Right renal pelvis (tissue), 4 donors: ENCODE measurements around the gene DACT3. TPM values are rescaled to one million over a fixed set of nuclear protein-coding genes. Genes with fewer than 3 reads are reported as not detected.
"Not testable (repeated sequence)": the region's sequence is repeated elsewhere in the genome, so short reads cannot be mapped to it uniquely, and the experiment has no call there.

ENCODE experiments used
- DNase-seq, 4 donors: peaks; one replicate each; pipeline ENCODE4 v3.0.0-alpha.2; 2013; ENCODE audit warnings: low read depth in 4 of 4, low spot score in 3 of 4, missing footprints in 1 of 4
- polyA plus RNA-seq, 4 donors: library from polyadenylated mRNA; unstranded; fragments of 120-200 nt; gene quantifications; one replicate each; pipeline ENCODE4 v1.2.1, GENCODE V29; 2013; ENCODE audit not compliant: insufficient read length in 4 of 4

The DACT3 gene
- polyA plus RNA-seq, 4 donors = 24.2 to 29.1 (median 27.5) TPM

DNA sequence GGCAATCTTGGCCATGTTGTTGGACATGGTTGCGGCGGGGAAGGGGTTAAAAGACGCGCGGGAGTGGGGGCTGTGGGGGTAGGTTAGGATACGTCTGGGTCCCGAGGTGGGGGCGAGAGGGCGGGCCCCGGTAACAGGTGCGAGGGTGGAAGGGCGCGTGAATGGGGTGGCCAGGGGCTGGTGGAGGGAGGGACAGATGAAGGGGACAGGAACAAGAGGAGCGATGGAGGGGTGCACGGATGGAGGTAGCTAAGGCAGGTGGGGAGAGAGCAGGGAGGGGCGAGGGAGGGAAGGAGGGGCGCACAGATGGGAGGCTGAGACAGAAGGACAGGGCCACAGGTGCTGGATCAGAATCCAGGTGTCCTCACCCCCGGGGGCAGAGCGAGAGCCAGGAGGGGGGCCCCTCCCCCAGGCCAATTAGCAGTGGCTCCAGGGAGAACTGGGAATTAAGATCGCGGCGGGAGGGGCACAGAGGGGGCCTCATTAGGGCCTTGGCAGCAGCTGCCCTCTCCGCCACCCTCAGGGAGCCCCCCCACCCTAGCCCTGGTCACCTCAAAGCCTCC, 26.2 kb downstream of the DACT3 start:
- no peak for DNase-seq

DNA sequence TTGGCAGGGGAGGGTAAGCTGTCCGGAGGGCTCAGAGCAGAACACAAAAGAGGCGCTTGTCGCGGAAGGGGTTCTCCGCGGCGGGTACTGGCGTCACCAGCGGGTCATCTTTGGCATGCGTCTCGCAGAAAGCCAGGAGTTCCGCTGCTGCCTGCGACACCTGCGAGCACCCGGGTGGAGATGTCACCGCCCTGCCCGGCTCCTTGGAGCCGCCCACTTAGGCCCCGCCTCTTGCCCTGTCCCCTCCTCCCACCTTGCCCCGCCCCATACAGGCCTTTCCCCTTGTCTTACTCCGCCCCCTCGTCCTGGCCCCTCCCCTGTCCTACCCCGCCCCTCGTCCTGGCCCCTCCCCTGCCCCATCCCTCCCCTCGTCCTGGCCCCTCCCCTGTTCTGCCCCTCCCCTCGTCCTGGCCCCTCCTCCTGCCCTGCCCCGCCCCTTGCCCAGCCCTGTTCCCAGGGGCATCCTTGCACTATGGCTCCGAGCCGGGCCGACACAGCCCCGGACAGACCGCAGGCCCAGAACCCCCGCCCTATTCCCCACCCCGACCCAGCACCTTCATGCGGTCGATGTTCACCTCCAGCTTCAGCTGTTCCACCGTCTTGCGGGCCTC, 26.8 kb downstream of the DACT3 start:
- DNase-seq = no peak

DNA sequence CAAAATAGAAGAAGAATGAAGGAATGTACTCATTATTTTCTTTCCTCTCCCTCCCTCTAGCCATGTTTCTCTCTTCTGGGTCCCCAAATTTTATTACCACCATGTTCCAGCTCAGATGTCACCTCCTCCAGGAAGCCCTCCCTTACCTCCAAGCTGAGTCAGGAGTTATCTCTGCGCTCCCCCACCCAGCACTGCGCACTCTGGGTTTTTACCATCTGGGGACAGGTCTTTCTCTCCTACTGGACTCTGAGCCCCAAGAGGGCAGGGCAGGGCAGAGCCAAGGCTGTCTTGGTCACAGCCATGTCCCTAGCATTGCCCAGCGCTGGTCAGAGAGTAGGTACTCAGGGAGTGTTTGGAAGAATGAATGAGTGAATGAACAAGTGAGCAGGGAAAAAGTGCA, 27.9 kb downstream of the DACT3 start:
- DNase-seq = no peak

DNA sequence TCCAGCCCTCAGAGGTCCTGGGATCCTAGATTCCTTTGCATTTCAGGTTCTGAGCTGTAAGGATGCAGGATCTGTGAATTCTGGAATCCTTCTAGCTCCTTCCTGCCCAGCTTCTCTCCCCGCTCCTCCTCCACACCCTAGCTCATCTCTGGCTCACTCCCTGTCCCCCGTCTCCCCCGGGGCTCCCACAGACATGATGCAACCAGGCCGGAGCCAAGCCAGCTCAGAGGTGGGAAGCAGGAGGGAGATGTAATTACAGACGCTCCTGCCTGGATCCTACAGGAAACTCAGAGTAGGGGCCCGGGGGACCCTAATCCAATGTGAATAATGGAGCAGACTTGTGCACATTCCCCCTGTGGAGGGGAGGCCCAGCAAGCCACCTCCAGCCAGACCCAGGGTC, 29.5 kb downstream of the DACT3 start:
- no peak for DNase-seq

DNA sequence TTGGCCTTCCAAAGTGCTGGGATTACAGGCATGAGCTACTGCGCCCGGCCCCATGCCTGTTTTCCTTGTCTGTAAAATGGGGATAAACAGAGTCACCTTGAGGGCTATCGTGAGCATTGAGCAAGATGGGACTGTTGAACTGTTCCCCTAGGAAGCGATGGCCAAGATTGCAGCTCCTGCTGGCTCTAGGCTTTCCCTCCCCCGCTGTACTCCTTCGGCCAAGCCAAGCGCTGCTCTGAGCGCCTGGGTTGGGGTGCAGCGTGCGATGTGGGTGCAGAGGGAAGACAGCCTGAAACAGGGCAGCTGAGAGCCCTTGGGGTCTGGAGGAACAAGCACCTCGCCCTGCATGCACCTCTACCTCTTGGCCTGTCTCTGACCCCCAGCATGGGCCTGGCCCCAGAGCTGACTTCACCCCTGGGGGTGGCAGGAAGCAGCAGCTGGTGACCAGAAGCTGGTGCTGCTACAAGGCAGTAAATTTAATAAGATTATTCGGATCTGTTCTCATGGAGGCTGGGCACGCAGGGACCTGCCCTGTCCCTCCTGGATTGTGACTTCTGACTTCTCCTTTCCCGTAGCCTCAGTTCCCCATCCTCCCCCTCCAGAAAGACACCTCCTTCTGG, 30.3 kb downstream of the DACT3 start:
- no peak for DNase-seq

DNA sequence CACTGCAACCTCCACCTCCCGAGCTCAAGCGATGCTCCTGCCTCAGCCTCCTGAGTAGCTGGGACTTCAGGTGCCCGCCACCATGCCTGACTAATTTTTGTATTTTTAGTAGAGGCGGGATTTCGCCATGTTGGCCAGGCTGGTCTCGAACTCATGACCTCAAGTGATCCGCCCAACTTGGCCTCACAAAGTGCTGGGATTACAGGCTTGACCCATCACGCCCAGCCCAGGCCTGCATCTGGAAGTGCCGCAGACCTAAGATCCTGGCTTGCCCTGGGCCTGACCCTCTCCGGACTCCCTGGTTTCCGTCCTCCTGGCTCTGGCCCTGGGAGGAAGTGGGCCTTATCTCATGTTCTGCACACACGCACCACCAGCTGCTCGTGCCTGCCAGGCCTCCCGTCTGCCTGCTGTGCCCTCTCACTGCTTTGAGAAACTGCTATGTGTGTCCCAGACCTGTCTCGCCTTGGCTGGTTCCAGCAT, 31.4 kb downstream of the DACT3 start:
- no peak for DNase-seq

DNA sequence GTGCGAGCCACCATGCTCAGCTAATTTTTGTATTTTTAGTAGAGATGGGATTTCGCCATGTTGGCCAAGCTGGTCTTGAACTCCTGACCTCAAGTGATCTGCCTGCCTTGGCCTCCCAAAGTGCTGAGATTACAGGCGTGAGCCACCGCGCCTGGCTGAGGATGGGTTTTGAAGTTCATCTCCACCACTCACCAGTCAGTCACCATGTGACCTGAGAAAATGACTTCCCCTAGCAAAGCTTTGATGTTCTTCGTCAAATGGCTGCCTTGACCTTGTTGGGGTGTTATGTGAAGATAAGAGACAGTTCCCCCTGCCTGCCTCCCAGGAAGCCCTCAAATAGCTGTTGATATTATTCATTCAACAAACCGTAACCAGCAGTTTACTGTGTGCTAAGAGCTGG, 32.0 kb downstream of the DACT3 start:
- DNase-seq = not testable (repeated sequence)

DNA sequence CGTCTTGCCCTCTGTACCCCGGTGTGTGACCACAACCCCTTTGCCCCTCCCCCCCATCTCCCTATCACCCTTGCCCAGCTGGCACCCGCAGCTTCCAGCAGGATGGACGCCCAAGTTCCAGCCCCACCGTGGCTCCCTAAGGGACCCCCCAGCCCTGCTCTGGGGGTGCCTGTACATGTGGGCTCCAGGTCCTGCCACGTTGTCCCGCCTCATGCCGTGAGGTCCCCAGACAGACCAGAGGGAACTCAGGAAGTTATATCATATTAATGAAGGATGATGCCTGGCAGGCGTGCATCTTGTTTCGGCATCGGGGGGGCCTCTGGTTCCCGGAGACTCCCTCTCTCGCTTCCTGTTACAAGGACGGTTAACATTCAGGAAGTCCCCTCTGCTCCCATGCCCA, 34.5 kb downstream of the DACT3 start:
- no peak for DNase-seq

DNA sequence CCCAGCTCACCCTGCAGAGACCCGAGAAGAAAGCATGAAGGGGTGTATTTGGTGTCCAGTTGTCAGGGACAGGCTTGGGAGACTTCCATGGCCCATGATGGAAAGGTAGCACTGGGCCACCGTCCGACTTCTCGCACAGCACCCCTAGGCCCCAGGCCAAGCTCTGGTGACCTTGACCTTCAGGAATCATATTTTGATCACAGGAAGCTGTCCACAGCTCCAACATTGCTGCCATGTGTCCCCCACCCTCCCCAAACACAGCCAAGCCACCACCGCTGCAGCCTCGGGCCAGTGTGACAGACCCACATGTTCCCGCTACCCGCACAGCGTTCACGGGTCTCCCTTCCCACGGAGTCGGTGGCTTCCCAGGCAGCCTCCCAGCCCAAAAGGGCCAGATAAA, 35.3 kb downstream of the DACT3 start:
- no peak for DNase-seq

DNA sequence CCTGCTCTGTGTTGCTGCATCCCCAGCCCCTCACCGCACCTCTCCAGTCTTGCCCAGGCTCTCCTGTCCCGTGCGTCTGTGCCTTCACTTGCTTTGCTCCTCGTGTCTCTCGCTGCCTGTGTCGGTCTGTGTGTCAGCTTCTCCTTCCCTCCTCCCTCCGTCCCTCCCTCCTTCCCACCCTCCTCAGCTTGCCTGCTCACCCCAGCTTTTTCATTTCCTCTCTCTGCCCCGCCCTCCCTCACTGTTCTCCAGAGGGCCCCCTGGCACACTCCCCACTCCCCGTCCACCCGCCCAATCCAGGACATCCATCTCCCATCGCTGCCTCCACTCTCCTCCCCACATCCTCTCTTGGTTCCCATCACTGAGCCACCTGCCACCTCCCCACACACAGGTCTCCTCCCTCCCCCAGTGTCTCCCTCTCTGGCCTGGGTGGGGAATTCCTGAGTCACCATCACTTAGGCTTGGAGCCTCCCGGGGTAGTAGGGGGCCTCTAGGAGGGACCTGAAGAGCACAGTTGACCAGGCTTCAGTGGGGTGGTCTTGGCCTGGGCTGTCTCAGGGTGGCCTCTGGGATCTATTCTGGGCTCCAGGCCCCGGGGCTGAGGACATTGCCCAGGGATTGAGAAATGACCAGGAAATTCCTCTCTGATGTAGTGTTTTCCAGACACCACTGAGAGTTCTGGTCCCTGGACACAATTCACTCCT, 35.9 kb downstream of the DACT3 start, which contains the start of gene PTGIR:
Gene PTGIR, minus strand, starts transcription at position 132 of the 704 bp plus-strand sequence. CDS start 864 bp downstream, outside the sequence.
- no peak for DNase-seq

DNA sequence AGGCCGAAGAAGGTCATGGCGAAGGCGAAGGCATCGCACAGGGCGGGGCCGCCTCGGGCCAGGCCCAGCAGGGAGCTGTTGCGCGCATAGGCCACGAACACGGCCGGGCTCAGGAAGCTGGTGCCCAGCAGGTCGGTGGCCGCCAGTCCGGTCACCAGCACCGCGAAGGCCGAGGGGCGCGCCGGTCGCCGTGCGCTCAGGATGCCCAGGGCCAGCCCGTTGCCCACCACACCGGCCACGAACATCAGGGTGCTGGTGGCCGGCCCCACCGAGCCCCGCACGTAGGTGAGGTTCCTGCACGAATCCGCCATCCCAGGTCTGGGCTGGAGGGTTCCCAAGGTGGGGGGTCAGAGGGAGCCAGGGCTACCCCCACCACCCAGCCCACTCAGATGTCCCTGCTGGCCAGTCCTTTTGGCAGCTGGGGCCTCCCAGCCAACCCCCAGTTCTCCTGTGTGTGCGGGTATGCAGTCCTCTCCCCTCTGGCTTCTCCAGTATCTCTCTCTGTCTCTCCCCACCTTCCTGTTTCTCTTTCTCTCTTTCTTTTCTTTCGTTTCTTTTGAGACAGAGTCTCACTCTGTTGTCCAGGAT, 37.0 kb downstream of the DACT3 start:
- no peak for DNase-seq

DNA sequence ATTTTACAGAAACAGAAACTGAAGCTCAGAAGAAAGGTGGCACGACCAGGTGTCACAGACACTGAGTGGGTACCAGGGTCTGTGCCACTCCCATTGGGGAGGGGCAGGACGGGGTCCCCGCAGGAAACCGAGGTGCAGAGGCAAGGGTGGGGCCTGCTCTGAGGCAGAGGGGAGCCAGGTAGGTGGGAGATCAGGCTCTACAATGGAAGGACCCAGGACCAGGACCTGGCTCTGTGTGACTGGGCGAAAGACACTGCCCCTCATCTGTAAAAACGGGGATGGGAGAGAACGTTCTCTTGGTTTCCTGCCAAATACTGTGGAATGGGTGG, 38.9 kb downstream of the DACT3 start:
- DNase-seq = no peak

DNA sequence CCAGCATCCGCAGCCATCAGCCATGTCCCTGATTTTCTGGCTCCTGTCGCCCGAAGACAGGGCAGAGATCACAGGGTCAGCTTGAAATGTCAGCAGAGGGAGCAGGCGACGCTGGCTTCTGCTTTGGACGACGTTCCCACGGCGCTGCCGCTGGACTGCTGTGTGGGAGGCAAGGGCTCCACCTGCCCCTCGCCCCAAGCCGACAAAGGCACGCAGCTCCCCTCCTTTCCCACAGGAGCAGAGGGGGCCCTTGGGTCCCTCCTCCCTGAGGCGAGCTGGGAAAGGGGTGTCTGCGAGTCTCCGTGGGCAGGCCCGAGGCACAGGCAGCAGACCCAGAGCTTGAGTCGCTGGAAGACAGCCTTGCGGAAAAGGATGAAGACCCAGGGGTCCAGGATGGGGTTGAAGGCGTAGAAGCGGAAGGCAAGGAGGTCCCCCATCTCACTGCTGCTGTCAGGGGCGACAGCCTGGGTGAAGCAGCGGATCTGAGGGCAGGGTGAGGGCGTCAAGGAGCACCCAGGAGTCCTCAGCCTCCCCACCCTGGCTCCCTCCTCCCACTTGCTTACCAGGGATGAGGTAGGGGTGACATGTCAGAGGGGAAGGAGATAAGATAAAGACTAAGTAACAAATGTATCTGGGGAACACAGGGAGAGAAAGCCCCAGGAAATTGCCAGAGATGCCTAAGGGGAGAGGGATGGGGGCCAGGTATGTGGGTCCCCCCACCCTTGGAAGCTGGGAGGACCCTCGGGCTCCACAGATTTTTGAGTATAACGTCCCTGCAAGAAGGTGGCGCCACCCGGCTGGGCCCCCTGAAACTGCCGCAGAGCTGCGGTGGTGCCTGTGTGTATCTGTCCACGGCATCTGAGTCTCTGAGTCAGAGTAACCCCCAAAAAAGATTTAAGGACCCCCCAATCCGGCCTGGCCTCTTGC, 39.5 kb downstream of the DACT3 start:
- no peak for DNase-seq

DNA sequence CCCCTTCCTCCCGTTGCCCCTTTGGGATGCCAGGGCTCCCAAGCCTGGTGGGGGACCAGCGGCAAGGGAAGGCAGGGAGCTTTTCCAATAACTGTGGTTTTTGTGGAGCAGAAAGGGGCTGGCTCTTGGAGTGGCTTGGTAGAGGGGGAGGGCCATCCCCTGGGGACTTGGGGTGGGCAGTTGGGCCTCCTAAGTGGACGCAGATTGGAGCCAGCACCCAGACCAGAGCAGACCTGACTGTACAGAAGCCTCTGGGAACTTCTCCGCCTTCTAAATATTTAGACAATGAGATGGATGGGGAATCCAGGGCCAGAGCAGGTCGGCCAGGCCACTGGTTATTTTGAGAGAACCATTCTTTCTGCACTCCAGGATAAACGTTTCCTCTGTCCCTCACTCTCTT, 40.3 kb downstream of the DACT3 start:
- DNase-seq = no peak

DNA sequence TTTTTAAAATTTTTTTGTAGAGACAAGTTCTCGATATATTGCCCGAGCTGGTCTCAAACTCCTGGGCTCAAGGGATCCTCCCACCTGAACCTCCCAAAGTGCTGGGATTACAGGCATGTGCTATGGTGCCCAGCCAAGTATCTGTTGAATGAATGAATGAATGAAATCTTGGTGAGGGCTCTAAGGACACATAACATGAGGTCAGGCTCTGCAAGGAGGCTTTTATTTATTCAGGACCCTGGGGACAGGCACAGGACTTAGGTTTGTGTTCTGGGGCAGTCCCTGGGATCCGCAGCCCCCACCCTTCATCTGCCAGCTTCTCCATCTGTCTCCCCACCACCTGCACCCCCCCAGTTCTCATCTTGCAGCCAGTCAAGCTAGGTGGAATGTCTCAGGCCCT, 40.7 kb downstream of the DACT3 start:
- DNase-seq = no peak

DNA sequence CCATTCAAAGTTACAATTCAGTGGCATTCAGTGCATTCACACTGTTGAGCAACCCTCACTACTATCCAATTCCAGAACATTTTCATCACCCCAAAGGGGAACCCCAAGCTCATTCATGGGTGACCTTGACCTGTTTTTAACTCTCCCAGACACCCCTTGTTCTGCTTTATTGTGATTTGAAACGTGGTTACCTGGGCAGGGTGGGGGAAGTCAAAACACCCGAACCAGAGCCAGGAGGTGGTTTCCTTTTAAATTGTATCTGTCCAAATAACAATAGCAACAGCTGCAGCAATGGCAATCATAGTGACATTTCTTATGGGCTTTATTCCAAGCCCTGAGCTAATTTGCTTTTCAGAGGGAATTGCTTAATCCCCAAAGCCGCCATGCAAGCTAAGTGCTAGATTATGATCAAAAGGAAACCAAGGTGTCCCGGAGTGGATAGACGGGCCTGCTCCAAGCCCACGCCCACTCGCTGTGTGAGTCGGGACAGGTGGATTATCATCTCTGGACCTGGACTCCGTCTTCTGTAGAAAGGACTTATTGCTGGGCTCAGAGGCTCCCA, 42.2 kb downstream of the DACT3 start:
- no peak for DNase-seq

DNA sequence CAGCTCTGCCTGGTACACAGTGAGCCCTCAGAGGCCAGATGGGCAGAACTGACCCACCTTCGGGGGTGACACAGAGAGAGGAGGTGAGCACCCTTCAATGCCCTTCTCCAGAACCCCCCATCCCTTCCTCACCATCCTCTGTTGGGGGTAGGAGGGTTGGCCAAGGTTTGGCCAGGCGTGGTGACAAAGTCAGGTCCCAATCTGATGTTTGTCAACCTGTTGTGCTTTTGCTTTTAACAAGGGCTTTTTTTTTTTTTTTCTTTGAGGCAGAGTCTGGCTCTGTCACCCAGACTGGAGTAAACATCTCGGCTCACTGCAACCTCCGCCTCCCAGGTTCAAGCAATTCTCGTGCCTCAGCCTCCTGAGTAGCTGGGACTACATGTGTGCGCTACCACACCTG, 43.4 kb downstream of the DACT3 start:
- DNase-seq = no peak

DNA sequence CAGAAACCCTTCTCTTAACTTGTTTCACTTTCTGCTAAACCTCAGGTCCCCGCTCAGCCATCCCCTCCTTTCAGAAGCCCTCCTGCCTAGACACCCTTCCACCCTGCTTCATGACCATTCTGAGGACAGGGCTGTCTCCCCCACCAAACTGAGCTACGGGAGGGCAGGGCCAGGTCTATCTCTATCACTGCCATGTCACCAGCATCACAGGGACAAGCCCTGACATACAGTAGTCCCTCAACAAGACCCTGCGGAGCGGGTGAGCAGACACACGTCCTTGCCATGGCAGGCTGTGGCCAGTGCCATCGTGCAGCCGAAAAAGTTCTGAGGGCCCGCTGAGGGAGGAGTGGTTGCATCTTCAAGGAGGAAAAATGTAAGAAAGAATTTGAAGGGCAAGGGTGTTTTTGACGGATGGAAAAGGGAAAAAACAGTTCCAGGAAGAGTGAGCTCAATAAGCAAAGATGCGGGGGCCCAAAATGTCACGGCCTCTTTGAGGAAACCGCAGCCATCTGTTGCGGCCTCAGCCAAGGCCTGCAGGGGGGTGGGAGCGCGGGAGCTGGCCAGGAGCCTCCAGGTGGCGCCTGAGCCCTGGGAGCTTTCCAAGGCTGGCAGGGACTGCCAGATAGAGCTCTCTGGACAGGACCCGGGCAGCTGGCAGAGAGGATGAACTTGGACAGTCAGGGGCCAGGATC, 44.2 kb downstream of the DACT3 start:
- no peak for DNase-seq

DNA sequence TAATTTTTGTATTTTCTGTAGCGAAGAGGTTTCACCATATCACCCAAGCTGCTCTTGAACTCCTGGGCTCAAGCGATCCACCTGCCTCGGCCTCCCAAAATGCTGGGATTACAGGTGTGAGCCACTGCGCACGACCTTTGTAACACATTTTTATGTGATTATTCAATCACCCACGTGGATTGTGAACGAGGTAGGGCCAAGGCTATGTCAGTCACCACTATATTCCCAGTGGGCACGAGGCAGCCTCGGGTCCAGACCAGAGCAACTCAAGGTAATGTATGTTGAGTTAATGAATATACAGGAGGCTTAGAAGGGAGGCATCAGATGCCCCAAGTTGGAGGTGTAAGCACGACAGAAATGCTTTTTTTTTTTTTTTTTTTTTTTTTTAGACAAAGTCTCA, 45.0 kb downstream of the DACT3 start:
- no peak for DNase-seq
